Glutamatergic neuron (in vitro differentiated cells): ENCODE measurements around the gene COL20A1. TPM values are rescaled to one million over a fixed set of nuclear protein-coding genes. Genes with fewer than 3 reads are reported as not detected.

ENCODE experiments used
- DNase-seq: peaks from one replicate; pipeline ENCODE4 v3.0.0; 2022
- H3K27ac Mint-ChIP-seq: one replicate; pipeline ENCODE4 v1.8.0; 2020; ENCODE audit warnings: mild to moderate bottlenecking, mixed read lengths, inconsistent platforms; ENCODE audit not compliant: unreplicated experiment
- H3K27me3 Mint-ChIP-seq: one replicate; pipeline ENCODE4 v1.8.0; 2020; ENCODE audit warnings: mild to moderate bottlenecking, moderate library complexity, mixed read lengths, inconsistent platforms; ENCODE audit not compliant: unreplicated experiment
- H3K36me3 Mint-ChIP-seq: one replicate; pipeline ENCODE4 v1.8.0; 2020; ENCODE audit warnings: mild to moderate bottlenecking, mixed read lengths, inconsistent platforms; ENCODE audit not compliant: unreplicated experiment
- H3K4me1 Mint-ChIP-seq: one replicate; pipeline ENCODE4 v1.8.0; 2020; ENCODE audit warnings: mild to moderate bottlenecking, low read depth, mixed read lengths, inconsistent platforms; ENCODE audit not compliant: unreplicated experiment
- H3K4me3 Mint-ChIP-seq: one replicate; pipeline ENCODE4 v1.8.0; 2020; ENCODE audit warnings: mild to moderate bottlenecking, mixed read lengths, inconsistent platforms; ENCODE audit not compliant: unreplicated experiment
- H3K9me3 Mint-ChIP-seq: one replicate; pipeline ENCODE4 v1.8.0; 2020; ENCODE audit warnings: mild to moderate bottlenecking, moderate library complexity, mixed read lengths, inconsistent platforms; ENCODE audit not compliant: unreplicated experiment
- CTCF ChIP-seq: fragments of 200-600 bp; sonication (generic); IDR thresholded peaks from one replicate; pipeline ENCODE4 v1.5.0; 2021; ENCODE audit not compliant: partially characterized antibody, unreplicated experiment
- total RNA-seq: library from RNA; stranded (reverse); fragmentation: NEBNext Ultra II Directional; extraction: Animal tissue kit (Norgen Biotek cat#: 25700); gene quantifications from one replicate; pipeline ENCODE4 v1.2.1, GENCODE V29; 2021; ENCODE audit not compliant: unreplicated experiment

Gene COL20A1
- total RNA-seq, 1 donor from 2014 or later = 2.1 TPM

GRCh38 chr20:63253065-63253437 lies 39.9 kb upstream of the COL20A1 start:
- DNase-seq = no peak
- H3K27me3 Mint-ChIP-seq = peaks cover 13% of the 10 kb centered on the region
- peaks cover 16% of the 10 kb centered on the region for H3K9me3 Mint-ChIP-seq
- no peak for TF ChIP-seq CTCF
- peak overlapping the region; percentile 99 for H3K27ac Mint-ChIP-seq
- H3K36me3 Mint-ChIP-seq = peaks cover 11% of the 10 kb centered on the region
- H3K4me1 Mint-ChIP-seq = peaks cover 50% of the 10 kb centered on the region
- H3K4me3 Mint-ChIP-seq = peak overlapping the region; percentile 94

- Mint-ChIP-seq H3K27me3 (peaks cover 13% of the 10 kb centered on the region), H3K4me3 (peak overlapping the region; percentile 94), H3K4me1 (peaks cover 45% of the 10 kb centered on the region), H3K9me3 (peaks cover 16% of the 10 kb centered on the region), H3K27ac (peak overlapping the region; percentile 99), H3K36me3 (peaks cover 11% of the 10 kb centered on the region)
- DNase-seq = peak; percentile 86
- no peak for TF ChIP-seq CTCF
Observed at GRCh38 chr20:63253438-63254231, 39.4 kb upstream of the COL20A1 start.

GRCh38 chr20:63254232-63254605 lies 38.8 kb upstream of the COL20A1 start, which contains the start of gene NKAIN4:
NKAIN4 (minus strand) TSS chr20:63254463; CDS start chr20:63254450, 13 bp downstream.
- peaks cover 11% of the 10 kb centered on the region for H3K36me3 Mint-ChIP-seq
- H3K27me3 Mint-ChIP-seq = peaks cover 13% of the 10 kb centered on the region
- peak within 1 kb of the TSS; percentile 94 for H3K4me3 Mint-ChIP-seq
- H3K27ac Mint-ChIP-seq = peak within 1 kb of the TSS; percentile 99
- peaks cover 16% of the 10 kb centered on the region for H3K9me3 Mint-ChIP-seq
- H3K4me1 Mint-ChIP-seq = peaks cover 43% of the 10 kb centered on the region
- no peak for DNase-seq
- TF ChIP-seq CTCF = no peak

- H3K4me1 Mint-ChIP-seq = peaks cover 42% of the 10 kb centered on the region
- peak; percentile 35 for TF ChIP-seq CTCF
- DNase-seq = peak; percentile 82
- peak overlapping the region; percentile 72 for H3K4me3 Mint-ChIP-seq
- H3K36me3 Mint-ChIP-seq = peaks cover 11% of the 10 kb centered on the region
- peak overlapping the region; percentile 90 for H3K27ac Mint-ChIP-seq
- H3K27me3 Mint-ChIP-seq = peaks cover 13% of the 10 kb centered on the region
- peaks cover 16% of the 10 kb centered on the region for H3K9me3 Mint-ChIP-seq
Observed at GRCh38 chr20:63254606-63255384, 38.2 kb upstream of the COL20A1 start.
